GM18507 (cell line): Measurements from ENCODE around the gene STXBP4.

Experiments
- DNase-seq: peaks from one replicate; pipeline ENCODE4 v3.0.0; 2011; ENCODE audit warnings: low read depth; ENCODE audit not compliant: insufficient read length; ENCODE audit errors: extremely low spot score
- FAIRE-seq: peaks from 2 replicates; lab custom pipeline; 2011; peaks lifted over from hg19 to GRCh38; lab: Jason Lieb, UNC

The STXBP4 gene

GRCh38 chr17:55090079-55090492 is 121.5 kb downstream of the STXBP4 start:
- FAIRE-seq: peak; percentile 95
- DNase-seq: peak; percentile 18

DNA sequence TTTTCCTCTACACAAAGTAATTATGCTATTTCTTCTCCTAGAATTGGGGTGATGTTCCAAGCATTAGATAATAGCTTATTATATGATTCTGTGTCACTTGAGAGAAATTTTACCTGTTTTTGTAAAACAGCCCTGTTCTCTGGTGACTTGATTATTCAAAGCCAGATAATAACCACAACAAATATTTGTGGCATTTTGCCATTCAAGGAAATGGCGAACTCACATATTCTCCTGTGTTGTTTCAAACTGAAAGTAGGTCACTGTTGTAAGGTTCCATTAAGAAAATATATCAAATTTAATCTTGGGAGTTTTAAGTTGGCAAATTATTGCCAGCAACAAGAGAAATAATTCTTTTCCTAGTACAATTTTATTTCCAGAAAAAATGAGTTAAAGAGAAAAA is 124.8 kb downstream of the STXBP4 start:
- peak; percentile 18 for FAIRE-seq
- DNase-seq: no peak

DNA sequence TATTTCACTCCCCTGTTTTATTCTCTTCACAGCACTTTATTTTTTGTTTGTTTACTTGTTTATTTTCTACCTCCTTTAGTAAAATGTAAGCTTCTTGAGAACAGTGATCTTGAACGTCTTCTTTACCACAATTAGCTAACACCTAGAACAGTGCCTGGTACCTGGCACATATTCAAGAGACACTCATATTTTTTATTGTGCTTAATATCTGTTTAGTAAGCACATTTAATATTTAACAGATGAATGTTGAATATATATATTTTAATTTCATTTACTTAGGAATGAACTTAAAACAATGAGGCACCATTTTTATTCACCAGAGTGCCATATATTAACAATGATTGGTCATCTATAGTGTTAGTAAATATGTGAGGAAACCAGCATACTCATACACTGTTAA is 130.2 kb downstream of the STXBP4 start:
- no peak for FAIRE-seq

DNA sequence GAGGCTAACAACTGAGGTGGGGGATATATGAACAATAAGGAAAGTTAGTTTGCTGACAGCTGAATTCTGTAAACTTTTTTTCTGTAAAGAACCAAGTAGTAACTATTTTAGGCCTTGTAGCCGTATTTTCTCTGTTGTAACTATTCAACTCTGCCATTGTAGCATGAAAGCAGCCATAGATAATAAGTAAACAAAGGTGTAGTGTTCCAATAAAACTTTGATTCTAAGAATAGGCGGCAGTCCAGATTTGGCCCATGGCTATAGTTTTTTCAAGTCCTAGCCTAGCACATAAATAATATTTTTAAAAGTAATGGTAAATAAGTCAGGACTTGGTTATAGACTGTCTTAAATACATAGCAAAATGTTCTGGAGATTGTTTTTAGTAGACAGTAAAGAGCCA is 142.0 kb downstream of the STXBP4 start:
- no peak for DNase-seq
- no peak for FAIRE-seq

More for the DNA sequence above, 130.2 kb downstream of the STXBP4 start:
- no peak for DNase-seq

- no peak for DNase-seq
- no peak for FAIRE-seq
These were observed 145.7 kb downstream of the STXBP4 start for GRCh38 chr17:55114283-55114682.

GRCh38 chr17:55116440-55116914 is 147.9 kb downstream of the STXBP4 start:
- FAIRE-seq: no peak
- DNase-seq: no peak

DNA sequence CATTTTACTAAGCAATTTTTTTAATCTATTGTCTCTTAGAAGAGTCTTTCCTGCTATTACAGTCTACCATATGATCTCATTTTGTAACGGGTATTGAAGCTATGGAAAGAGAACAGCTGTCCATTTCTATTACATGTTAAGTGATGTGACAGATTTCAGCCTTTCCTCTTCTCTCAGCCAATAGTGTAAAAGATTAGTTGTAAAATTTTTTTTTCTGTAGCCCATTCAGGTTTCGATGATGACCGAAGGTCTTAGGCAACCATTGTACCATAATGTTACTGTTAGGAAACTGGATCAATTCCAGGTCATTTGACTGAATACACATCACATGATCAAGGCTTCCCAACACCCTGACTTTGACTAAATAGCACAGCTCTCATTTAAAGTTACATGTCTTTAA is 148.6 kb downstream of the STXBP4 start:
- DNase-seq: no peak
- no peak for FAIRE-seq

DNA sequence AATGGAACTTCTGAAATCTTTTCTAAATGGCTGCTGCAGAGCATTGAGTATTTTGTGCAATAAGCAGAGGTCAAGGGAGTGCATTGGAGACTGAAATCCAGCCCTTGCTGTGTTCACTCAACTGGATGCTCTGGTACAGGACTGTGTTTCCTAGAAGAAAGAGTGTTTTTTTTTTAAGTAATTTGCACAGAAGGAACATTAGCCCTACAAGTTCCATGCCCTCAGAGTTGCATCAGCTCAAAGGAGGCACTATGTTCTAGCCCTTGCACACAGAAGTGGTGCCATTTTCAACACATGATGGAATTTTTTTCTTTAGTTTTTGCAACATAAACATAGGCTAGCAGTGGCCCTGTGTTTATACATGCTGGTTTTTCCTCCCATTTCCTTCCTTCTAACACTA is 152.1 kb downstream of the STXBP4 start:
- no peak for DNase-seq
- FAIRE-seq: no peak

- DNase-seq: no peak
These were observed 152.7 kb downstream of the STXBP4 start for GRCh38 chr17:55121268-55121667.

DNA sequence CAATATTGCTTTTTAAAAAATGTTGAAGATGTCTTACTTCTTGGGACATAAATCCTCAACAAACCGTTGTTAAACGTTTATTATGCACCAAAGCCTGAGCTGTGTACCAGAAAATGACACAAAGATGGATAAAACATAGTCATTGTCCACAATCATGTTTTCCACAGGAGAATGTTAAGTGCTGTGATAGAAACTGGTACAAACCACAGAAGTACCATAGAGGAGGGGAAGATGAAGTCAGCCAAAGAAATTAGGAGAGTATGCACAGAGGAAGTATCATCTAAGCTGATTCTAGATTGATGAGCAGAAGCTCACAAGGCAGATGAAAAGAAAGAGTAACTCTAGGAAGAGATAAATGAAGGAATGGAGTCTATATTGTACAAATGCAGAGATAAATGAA is 153.5 kb downstream of the STXBP4 start:
- no peak for FAIRE-seq
- DNase-seq: no peak

More at GRCh38 chr17:55121268-55121667, 152.7 kb downstream of the STXBP4 start:
- FAIRE-seq: no peak

- FAIRE-seq (no peak), DNase-seq (no peak)
These were observed 156.3 kb downstream of the STXBP4 start for GRCh38 chr17:55124730-55125360.

DNA sequence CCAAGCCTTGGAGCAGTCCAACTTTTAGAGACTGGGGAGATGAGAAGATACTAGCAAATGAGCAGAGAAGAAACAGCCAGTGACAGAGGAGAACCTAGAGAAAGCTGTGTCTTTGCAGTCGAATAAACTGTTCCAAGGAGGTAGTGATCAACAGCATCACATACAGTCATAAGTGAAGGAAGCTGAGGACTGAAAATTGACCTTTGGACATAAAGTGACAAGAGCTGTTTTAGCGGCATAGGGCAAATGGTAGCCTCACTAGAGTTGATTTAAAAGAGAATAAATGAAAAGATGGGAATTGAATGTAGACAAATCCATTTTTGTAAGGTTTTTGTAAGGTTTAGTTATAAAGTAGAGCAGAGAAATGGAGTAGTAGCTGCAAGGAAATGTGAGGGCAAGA is 165.0 kb downstream of the STXBP4 start:
- DNase-seq: no peak
- no peak for FAIRE-seq

DNA sequence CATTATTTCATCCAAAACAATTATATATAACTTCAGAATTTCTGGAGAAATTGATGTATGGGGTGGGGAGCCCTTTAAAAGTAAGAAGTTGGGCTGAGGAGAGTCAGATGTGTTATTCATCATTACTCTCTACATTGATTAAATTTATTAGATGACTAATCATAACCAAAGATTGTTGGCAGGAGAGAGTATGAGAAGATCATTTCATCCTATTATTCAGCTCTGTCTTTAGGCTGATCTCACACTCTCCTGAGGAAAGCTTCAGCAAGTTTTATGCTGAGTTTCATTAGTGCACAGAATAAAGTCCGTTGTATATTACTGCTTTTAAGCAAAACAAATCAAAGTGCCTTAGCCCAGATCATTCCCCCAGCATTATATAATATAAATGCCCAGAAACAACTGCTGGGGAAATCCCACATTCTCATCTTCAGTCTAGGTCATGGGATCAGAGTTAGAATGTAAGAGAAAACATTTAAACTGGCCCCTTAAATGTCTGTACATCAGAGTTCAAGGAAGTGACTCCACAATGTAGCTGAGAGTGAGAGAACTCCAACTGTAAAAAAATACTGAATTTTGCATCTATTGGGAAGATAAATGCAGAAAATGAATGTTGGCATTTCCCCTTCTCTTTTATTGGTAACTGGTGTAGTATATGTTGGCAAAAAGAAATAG is 166.1 kb downstream of the STXBP4 start:
- no peak for FAIRE-seq
- DNase-seq: no peak

DNA sequence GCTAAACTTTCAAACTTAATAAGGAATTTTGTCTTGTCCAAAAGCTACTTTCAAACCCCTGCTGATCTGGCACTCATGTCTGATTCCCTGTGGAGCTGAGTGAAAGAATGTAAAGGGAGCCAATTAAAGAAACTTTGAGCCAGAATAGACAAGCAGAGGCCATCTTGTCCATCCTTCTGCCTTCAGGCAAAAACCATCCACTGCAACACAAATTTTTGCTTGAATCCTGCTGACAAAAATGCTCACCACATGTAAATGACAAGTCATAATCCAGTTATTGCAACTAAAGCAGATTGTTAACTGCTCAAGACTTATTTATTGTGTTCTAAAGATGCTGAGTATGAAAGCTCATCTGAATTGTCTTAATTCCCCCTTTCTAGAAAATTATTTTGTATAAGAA is 172.2 kb downstream of the STXBP4 start:
- DNase-seq: no peak
- FAIRE-seq: no peak

DNA sequence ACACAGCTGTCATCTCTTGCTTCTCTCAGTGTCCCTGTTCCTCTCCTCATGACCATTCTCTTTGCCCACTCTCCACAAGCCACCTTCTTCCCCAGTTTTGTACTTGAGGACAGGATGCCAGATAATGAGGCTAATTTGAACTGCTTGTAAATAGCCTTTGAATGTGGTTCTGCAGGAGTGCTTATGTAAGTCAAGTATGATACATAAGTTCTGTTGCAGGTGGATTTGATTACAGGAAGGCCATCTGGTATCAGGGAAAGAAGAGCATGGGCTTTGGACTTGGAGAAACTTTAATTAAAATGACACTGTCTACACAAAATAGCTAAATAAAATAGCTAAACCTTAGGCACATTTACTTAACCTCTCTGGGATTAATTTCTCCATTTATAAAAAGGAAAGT is 176.0 kb downstream of the STXBP4 start:
- DNase-seq: no peak
- FAIRE-seq: no peak

DNA sequence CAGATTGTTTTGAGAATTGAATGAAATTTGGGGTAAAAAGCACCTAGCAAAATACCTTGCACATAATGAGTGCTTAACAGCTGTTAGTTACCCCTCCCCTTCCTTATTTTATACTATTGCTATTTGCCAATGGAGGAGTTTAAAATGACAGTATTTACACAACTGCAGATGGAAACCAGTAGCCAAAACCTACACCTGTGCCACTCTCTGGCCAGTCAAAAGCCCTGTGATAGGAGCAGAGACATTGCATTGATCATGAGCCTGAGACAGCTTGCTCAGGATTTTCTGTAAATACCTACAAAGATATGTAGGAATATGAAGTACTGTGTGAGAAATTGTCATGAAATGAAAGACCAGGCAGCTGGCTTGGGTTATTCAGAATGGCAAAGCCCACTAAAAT is 180.9 kb downstream of the STXBP4 start:
- no peak for FAIRE-seq
- DNase-seq: no peak

DNA sequence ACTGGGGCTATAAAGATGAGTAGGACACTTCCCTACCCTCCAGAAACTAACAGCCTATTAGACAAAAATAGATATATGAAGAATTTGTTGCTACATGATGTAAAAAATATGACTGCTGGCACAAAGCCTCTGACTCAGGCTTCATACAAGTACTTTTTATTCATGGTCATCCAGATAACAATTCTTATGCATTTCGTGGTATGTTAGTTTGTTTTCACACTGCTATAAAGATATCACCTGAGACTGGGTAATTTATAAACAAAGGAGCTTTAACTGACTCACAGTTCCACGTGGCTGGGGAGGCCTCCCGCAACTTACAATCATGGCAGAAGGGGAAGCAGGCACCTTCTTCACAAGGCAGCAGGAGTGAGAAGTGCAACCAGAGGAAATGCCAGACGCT is 183.7 kb downstream of the STXBP4 start:
- DNase-seq (no peak), FAIRE-seq (no peak)

DNA sequence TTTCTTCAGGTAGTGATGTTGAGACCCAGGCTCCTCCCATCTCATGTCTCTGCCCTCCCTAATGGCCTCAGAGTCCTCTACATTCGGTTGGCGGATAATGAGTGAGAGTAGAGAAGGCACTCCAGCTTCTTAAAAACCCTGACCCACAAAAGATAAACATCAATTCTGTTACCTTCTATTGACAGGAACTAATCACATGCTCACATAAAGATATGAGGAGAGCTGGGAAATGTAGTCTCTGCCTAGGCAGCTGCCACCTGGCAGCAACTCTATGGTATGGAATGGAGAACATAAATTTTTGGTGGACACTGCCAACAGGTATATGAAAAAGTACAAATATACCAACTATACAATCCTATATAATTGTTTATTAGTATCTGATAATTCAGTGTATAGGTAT is 185.5 kb downstream of the STXBP4 start:
- FAIRE-seq (no peak), DNase-seq (no peak)

- DNase-seq: no peak
- no peak for FAIRE-seq
These were observed 187.4 kb downstream of the STXBP4 start for GRCh38 chr17:55155856-55156560.

- no peak for DNase-seq
- FAIRE-seq: no peak
These were observed 188.6 kb downstream of the STXBP4 start for GRCh38 chr17:55157165-55157564.

GRCh38 chr17:55158439-55158838 is 189.9 kb downstream of the STXBP4 start:
- FAIRE-seq: no peak
- DNase-seq: no peak
